SK-N-SH treated with all-trans-retinoic acid at 6 μM for 48 hours (cell line): ENCODE results near the gene ATG12.

ENCODE experiments used
- ATAC-seq: fragments of 200-7000 bp; cut with Tn5 transposase; 3 replicates; pipeline ENCODE4 v1.9.1; 2020; ENCODE audit warnings: mild to moderate bottlenecking, moderate library complexity
- ARNTL ChIP-seq: fragments of 450-650 bp; formaldehyde crosslinking; IDR thresholded peaks from 2 replicates; pipeline ENCODE4 v1.5.0; 2020; ENCODE audit warnings: low read depth, mild to moderate bottlenecking, moderate library complexity, borderline replicate concordance
- BACH2 ChIP-seq: fragments of 250-450 bp; sonication (Bioruptor Pico); IDR thresholded peaks from 2 replicates; pipeline ENCODE4 v1.9.0; 2021; ENCODE audit warnings: mild to moderate bottlenecking, borderline replicate concordance
- CSDC2 ChIP-seq: fragments of 250-450 bp; sonication (Bioruptor Pico); IDR thresholded peaks from 2 replicates; pipeline ENCODE4 v1.5.0; 2020; ENCODE audit warnings: mild to moderate bottlenecking, moderate library complexity
- ESRRG ChIP-seq: fragments of 250-450 bp; sonication (Bioruptor Pico); IDR thresholded peaks from 2 replicates; pipeline ENCODE4 v1.6.1; 2021; ENCODE audit warnings: mild to moderate bottlenecking
- GLIS3 ChIP-seq: fragments of 250-450 bp; sonication (Bioruptor Pico); IDR thresholded peaks from 2 replicates; pipeline ENCODE4 v1.5.0; 2020; ENCODE audit warnings: mild to moderate bottlenecking, moderate library complexity
- ISL1 ChIP-seq: fragments of 250-450 bp; sonication (Bioruptor Pico); IDR thresholded peaks from 2 replicates; pipeline ENCODE4 v2.1.2; 2022; ENCODE audit warnings: mild to moderate bottlenecking, moderate library complexity
- OSR1 ChIP-seq: fragments of 250-450 bp; sonication (Bioruptor Pico); IDR thresholded peaks from 2 replicates; pipeline ENCODE4 v1.8.0; 2022; ENCODE audit warnings: moderate library complexity, mild to moderate bottlenecking, inconsistent platforms
- PPARA ChIP-seq: fragments of 250-450 bp; sonication (Bioruptor Pico); IDR thresholded peaks from 2 replicates; pipeline ENCODE4 v1.5.0; 2020; ENCODE audit warnings: mild to moderate bottlenecking, borderline replicate concordance
- RARB ChIP-seq: fragments of 250-450 bp; sonication (Bioruptor Pico); IDR thresholded peaks from 2 replicates; pipeline ENCODE4 v1.8.0; 2021; ENCODE audit warnings: mild to moderate bottlenecking, moderate library complexity
- TCF4 ChIP-seq: fragments of 250-450 bp; sonication (Bioruptor Pico); IDR thresholded peaks from 2 replicates; pipeline ENCODE4 v1.8.0; 2021; ENCODE audit warnings: mild to moderate bottlenecking, moderate library complexity, borderline replicate concordance
- TOX ChIP-seq: fragments of 250-450 bp; sonication (Bioruptor Pico); IDR thresholded peaks from 2 replicates; pipeline ENCODE4 v1.8.0; 2021; ENCODE audit warnings: mild to moderate bottlenecking, moderate library complexity, borderline replicate concordance
- ZC3H10 ChIP-seq: fragments of 250-450 bp; sonication (Bioruptor Pico); IDR thresholded peaks from 2 replicates; pipeline ENCODE4 v1.5.1; 2021; ENCODE audit warnings: mild to moderate bottlenecking, moderate library complexity
- ZFP3 ChIP-seq: fragments of 250-450 bp; sonication (Bioruptor Pico); IDR thresholded peaks from 2 replicates; pipeline ENCODE4 v1.5.0; 2020; ENCODE audit warnings: mild to moderate bottlenecking, moderate library complexity
- ZFP30 ChIP-seq: fragments of 450-650 bp; formaldehyde crosslinking; IDR thresholded peaks from 2 replicates; pipeline ENCODE4 v1.5.0; 2022; ENCODE audit warnings: mild to moderate bottlenecking, moderate library complexity
- ZNF565 ChIP-seq: fragments of 450-650 bp; formaldehyde crosslinking; conservative IDR thresholded peaks from 2 replicates; pipeline ENCODE4 v1.5.0; 2020; ENCODE audit warnings: low read depth, mild to moderate bottlenecking, moderate library complexity
- ZNF70 ChIP-seq: fragments of 450-650 bp; formaldehyde crosslinking; IDR thresholded peaks from 2 replicates; pipeline ENCODE4 v1.5.0; 2020; ENCODE audit warnings: mild to moderate bottlenecking, moderate library complexity
- ZNF8 ChIP-seq: fragments of 450-650 bp; formaldehyde crosslinking; IDR thresholded peaks from 2 replicates; pipeline ENCODE4 v1.5.0; 2020; ENCODE audit warnings: mild to moderate bottlenecking, moderate library complexity
- TF ChIP-seq, protein P1 (sequence below): fragments of 250-450 bp; sonication (Bioruptor Pico); IDR thresholded peaks from 2 replicates; pipeline ENCODE4 v1.8.0; 2020; ENCODE audit warnings: mild to moderate bottlenecking, moderate library complexity, borderline replicate concordance
- TF ChIP-seq, protein P2 (sequence below): fragments of 250-450 bp; sonication (Bioruptor Pico); IDR thresholded peaks from 2 replicates; pipeline ENCODE4 v1.5.1; 2021; ENCODE audit warnings: mild to moderate bottlenecking, moderate library complexity
- TF ChIP-seq, protein P3 (sequence below): fragments of 250-450 bp; sonication (Bioruptor Pico); IDR thresholded peaks from 2 replicates; pipeline ENCODE4 v1.5.1; 2020; ENCODE audit warnings: low read depth, mild to moderate bottlenecking, moderate library complexity
- TF ChIP-seq, protein P4 (sequence below): fragments of 250-450 bp; sonication (Bioruptor Pico); IDR thresholded peaks from 2 replicates; pipeline ENCODE4 v1.5.0; 2020; ENCODE audit warnings: mild to moderate bottlenecking, moderate library complexity
- TF ChIP-seq, protein P5 (sequence below): fragments of 250-450 bp; sonication (Bioruptor Pico); IDR thresholded peaks from 2 replicates; pipeline ENCODE4 v1.8.0; 2021; ENCODE audit warnings: low read depth, mild to moderate bottlenecking, moderate library complexity, borderline replicate concordance

ATG12 gene

DNA sequence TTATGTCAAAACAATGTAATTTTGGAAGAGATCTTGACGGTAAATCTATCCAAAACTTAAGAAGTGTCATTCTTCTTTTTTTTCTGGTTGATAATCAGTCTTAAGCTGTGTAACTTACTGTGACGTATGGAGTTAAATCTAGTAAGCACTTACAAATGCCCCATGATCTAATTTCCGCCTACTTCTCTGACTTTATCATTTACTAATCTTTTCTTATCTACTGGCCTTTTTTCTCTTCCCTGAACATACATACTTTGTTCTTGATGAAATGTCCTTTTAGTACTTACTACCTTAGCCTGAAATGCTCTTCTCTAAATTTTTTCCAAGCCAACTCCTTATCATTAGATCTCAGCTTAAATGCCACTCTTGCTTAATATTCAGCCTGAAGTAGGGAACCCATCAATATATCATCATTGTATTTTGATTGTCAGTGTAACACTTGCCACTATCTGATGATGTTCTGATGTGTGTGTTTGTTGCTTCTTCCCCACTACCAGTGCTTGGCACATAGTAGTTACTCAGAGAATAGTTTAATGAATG is 28.0 kb upstream of the ATG12 start:
- peak; percentile 91 for TF ChIP-seq ISL1 (CRISPR knock-in tag)
- TF ChIP-seq ZFP3 (CRISPR knock-in tag): no peak
- no peak for TF ChIP-seq PPARA
- ATAC-seq: no peak

DNA sequence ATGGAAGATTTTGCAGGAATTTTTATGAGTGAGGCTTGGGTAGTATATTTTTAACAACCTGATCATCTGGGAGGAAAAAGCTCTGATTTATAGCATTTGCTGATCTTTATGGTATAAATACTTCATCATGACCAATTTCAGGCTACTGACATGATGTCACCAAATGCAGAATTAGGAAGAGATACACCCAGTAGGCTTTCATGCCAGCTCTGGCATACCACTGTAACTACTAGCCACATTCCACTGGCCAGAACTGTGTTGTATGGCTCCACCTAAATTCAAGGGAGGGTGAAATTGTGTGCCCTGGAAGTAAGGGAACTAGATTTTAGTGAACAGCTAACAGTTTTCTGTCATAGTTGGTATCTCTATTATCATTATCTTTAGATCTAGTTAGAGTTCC is 18.0 kb upstream of the ATG12 start:
- no peak for TF ChIP-seq RARB (CRISPR knock-in tag)
- TF ChIP-seq OSR1: no peak
- TF ChIP-seq ZNF8 (CRISPR knock-in tag): no peak
- TF ChIP-seq, protein P1, sequence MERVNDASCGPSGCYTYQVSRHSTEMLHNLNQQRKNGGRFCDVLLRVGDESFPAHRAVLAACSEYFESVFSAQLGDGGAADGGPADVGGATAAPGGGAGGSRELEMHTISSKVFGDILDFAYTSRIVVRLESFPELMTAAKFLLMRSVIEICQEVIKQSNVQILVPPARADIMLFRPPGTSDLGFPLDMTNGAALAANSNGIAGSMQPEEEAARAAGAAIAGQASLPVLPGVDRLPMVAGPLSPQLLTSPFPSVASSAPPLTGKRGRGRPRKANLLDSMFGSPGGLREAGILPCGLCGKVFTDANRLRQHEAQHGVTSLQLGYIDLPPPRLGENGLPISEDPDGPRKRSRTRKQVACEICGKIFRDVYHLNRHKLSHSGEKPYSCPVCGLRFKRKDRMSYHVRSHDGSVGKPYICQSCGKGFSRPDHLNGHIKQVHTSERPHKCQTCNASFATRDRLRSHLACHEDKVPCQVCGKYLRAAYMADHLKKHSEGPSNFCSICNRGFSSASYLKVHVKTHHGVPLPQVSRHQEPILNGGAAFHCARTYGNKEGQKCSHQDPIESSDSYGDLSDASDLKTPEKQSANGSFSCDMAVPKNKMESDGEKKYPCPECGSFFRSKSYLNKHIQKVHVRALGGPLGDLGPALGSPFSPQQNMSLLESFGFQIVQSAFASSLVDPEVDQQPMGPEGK (CRISPR knock-in tag): no peak
- TF ChIP-seq ARNTL (CRISPR knock-in tag): no peak
- TF ChIP-seq ZFP30 (CRISPR knock-in tag): no peak
- TF ChIP-seq BACH2 (CRISPR knock-in tag): no peak
- no peak for TF ChIP-seq ESRRG (CRISPR knock-in tag)
- no peak for TF ChIP-seq ZFP3 (CRISPR knock-in tag)
- no peak for TF ChIP-seq ZNF565 (CRISPR knock-in tag)
- TF ChIP-seq GLIS3 (CRISPR knock-in tag): no peak
- no peak for TF ChIP-seq CSDC2
- TF ChIP-seq ZNF70 (CRISPR knock-in tag): no peak
- TF ChIP-seq, protein P2, sequence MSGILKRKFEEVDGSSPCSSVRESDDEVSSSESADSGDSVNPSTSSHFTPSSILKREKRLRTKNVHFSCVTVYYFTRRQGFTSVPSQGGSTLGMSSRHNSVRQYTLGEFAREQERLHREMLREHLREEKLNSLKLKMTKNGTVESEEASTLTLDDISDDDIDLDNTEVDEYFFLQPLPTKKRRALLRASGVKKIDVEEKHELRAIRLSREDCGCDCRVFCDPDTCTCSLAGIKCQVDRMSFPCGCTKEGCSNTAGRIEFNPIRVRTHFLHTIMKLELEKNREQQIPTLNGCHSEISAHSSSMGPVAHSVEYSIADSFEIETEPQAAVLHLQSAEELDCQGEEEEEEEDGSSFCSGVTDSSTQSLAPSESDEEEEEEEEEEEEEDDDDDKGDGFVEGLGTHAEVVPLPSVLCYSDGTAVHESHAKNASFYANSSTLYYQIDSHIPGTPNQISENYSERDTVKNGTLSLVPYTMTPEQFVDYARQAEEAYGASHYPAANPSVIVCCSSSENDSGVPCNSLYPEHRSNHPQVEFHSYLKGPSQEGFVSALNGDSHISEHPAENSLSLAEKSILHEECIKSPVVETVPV (CRISPR knock-in tag): no peak
- no peak for TF ChIP-seq PPARA
- TF ChIP-seq, protein P3, sequence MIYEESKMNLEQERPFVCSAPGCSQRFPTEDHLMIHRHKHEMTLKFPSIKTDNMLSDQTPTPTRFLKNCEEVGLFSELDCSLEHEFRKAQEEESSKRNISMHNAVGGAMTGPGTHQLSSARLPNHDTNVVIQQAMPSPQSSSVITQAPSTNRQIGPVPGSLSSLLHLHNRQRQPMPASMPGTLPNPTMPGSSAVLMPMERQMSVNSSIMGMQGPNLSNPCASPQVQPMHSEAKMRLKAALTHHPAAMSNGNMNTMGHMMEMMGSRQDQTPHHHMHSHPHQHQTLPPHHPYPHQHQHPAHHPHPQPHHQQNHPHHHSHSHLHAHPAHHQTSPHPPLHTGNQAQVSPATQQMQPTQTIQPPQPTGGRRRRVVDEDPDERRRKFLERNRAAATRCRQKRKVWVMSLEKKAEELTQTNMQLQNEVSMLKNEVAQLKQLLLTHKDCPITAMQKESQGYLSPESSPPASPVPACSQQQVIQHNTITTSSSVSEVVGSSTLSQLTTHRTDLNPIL (CRISPR knock-in tag): no peak
- no peak for TF ChIP-seq ISL1 (CRISPR knock-in tag)
- no peak for TF ChIP-seq ZC3H10 (CRISPR knock-in tag)
- ATAC-seq: no peak

DNA sequence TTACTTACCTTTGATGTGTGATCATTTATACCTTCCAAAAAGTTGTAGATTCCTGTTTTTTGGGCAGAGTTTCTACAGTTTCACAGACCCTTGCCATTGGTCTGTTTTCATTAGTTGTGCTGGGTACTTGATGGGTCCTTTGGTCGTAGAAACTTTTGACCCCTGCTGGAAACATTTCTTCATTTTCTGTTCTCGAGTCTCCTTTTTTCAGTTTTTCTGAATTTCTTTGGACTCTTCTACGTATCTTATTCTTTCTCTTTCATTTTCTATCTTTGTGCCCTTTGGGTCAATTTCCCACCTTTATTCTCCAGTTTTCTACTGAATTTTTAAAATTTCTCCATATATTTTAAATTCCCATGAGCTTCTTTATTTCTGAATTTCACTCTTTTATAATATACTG is 17.0 kb upstream of the ATG12 start:
- no peak for ATAC-seq

More for the DNA sequence above, 17.0 kb upstream of the ATG12 start:
- TF ChIP-seq, protein P2 (CRISPR knock-in tag): no peak
- TF ChIP-seq, protein P1 (CRISPR knock-in tag): no peak
- TF ChIP-seq ZNF70 (CRISPR knock-in tag): no peak
- TF ChIP-seq CSDC2: no peak
- no peak for TF ChIP-seq BACH2 (CRISPR knock-in tag)
- TF ChIP-seq, protein P3 (CRISPR knock-in tag): no peak
- TF ChIP-seq RARB (CRISPR knock-in tag): no peak
- no peak for TF ChIP-seq TOX
- no peak for TF ChIP-seq ZC3H10 (CRISPR knock-in tag)
- TF ChIP-seq ZNF8 (CRISPR knock-in tag): no peak
- TF ChIP-seq, protein P4, sequence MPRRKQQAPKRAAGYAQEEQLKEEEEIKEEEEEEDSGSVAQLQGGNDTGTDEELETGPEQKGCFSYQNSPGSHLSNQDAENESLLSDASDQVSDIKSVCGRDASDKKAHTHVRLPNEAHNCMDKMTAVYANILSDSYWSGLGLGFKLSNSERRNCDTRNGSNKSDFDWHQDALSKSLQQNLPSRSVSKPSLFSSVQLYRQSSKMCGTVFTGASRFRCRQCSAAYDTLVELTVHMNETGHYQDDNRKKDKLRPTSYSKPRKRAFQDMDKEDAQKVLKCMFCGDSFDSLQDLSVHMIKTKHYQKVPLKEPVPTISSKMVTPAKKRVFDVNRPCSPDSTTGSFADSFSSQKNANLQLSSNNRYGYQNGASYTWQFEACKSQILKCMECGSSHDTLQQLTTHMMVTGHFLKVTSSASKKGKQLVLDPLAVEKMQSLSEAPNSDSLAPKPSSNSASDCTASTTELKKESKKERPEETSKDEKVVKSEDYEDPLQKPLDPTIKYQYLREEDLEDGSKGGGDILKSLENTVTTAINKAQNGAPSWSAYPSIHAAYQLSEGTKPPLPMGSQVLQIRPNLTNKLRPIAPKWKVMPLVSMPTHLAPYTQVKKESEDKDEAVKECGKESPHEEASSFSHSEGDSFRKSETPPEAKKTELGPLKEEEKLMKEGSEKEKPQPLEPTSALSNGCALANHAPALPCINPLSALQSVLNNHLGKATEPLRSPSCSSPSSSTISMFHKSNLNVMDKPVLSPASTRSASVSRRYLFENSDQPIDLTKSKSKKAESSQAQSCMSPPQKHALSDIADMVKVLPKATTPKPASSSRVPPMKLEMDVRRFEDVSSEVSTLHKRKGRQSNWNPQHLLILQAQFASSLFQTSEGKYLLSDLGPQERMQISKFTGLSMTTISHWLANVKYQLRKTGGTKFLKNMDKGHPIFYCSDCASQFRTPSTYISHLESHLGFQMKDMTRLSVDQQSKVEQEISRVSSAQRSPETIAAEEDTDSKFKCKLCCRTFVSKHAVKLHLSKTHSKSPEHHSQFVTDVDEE (CRISPR knock-in tag): no peak
- no peak for TF ChIP-seq OSR1
- TF ChIP-seq ZNF565 (CRISPR knock-in tag): no peak
- TF ChIP-seq ESRRG (CRISPR knock-in tag): no peak
- TF ChIP-seq ARNTL (CRISPR knock-in tag): no peak
- TF ChIP-seq ZFP3 (CRISPR knock-in tag): no peak
- no peak for TF ChIP-seq PPARA
- no peak for TF ChIP-seq TCF4
- TF ChIP-seq ISL1 (CRISPR knock-in tag): no peak
- TF ChIP-seq, protein P5, sequence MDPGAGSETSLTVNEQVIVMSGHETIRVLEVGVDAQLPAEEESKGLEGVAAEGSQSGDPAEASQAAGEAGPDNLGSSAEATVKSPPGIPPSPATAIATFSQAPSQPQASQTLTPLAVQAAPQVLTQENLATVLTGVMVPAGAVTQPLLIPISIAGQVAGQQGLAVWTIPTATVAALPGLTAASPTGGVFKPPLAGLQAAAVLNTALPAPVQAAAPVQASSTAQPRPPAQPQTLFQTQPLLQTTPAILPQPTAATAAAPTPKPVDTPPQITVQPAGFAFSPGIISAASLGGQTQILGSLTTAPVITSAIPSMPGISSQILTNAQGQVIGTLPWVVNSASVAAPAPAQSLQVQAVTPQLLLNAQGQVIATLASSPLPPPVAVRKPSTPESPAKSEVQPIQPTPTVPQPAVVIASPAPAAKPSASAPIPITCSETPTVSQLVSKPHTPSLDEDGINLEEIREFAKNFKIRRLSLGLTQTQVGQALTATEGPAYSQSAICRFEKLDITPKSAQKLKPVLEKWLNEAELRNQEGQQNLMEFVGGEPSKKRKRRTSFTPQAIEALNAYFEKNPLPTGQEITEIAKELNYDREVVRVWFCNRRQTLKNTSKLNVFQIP (CRISPR knock-in tag): no peak
- TF ChIP-seq, all 23 proteins: peak for 0
